Mucosa of descending colon (tissue), 3 donors: ENCODE measurements around the gene THBS1. TPM values are rescaled to one million over a fixed set of nuclear protein-coding genes. Genes with fewer than 3 reads are reported as not detected.
A peak's percentile ranks its signal among the peaks of the same experiment; 100 is the strongest.

Experiments
- ATAC-seq: fragments of 200-7000 bp; cut with Tn5 transposase; one replicate; pipeline ENCODE4 v1.9.1; 2020; ENCODE audit warnings: mild to moderate bottlenecking, moderate library complexity
- DNase-seq, 3 donors: peaks; one replicate each; pipeline ENCODE4 v3.0.0-alpha.2; 2020
- H3K36me3 ChIP-seq: fragments of 200-600 bp; one replicate; pipeline ENCODE4 v1.8.0; 2021; ENCODE audit warnings: low read depth, mild to moderate bottlenecking
- H3K4me1 ChIP-seq: fragments of 200-600 bp; one replicate; pipeline ENCODE4 v1.8.0; 2021; ENCODE audit warnings: low read depth, mild to moderate bottlenecking
- H3K4me3 ChIP-seq: fragments of 200-600 bp; one replicate; pipeline ENCODE4 v1.8.0; 2021; ENCODE audit warnings: mild to moderate bottlenecking
- H3K9me3 ChIP-seq: fragments of 200-600 bp; one replicate; pipeline ENCODE4 v1.8.0; 2021; ENCODE audit warnings: mild to moderate bottlenecking
- intact Hi-C, 2 donors: fragments of 100-400 bp; cut with DNase I in 1 of 2; cut with micrococcal nuclease in 1 of 2; formaldehyde crosslinking; loops; one replicate each; pipeline versions ENCODE4 v1.11.0 to v1.11.1; 2022; cut with DNase I, micrococcal nuclease
- total RNA-seq, 3 donors: library from RNA; stranded (reverse); fragmentation: NEBNext Ultra II Directional in 2 of 3; extraction: Animal tissue kit (Norgen Biotek cat#: 25700) in 2 of 3; gene quantifications; one replicate each; pipeline versions ENCODE4 v1.2.1 to v1.2.4, GENCODE V29; 2021 to 2023
- TF ChIP-seq, protein P1 (sequence below): fragments of 200-600 bp; IDR thresholded peaks from one replicate; pipeline ENCODE4 v1.8.0; 2022; ENCODE audit warnings: antibody characterized with exemption, mild to moderate bottlenecking
- donor health status: DM: no; HTN: no; CAD: no; lungs with moderate emphysema.
- donor health status: DM: no; HTN: no; CAD: no.
- donor health status: DM: no; HTN: yes; CAD: no.

The THBS1 gene
- total RNA-seq, 3 donors from 2014 or later = 209 to 356 (median 288) TPM

DNA sequence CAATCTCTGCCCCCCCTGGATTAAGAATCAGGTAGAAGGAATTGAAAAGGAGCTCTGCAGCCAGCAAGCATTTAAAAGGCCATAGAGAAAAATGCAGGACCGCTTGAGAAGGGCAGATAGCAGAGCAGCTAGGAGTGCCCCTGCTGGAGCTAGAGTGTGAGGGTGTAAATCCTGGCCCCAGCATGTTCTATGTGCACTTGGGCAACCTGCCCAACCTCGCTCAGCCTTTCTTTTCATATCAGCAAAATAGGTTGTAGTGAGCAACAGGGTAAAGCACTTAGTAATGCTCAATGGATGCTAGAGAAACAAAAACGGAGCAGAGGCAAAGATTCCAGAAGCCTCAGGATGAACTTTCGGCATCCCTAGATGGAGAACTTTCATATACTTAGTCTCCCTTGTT, 25.0 kb upstream of the THBS1 start:
- ATAC-seq = no peak
- no peak for DNase-seq
- Histone ChIP-seq H3K36me3 (no peaks in the 10 kb centered on the region), H3K4me3 (no peak overlapping the region), H3K9me3 (no peaks in the 10 kb centered on the region), H3K4me1 (peaks cover 5% of the 10 kb centered on the region)
- TF ChIP-seq, protein P1, sequence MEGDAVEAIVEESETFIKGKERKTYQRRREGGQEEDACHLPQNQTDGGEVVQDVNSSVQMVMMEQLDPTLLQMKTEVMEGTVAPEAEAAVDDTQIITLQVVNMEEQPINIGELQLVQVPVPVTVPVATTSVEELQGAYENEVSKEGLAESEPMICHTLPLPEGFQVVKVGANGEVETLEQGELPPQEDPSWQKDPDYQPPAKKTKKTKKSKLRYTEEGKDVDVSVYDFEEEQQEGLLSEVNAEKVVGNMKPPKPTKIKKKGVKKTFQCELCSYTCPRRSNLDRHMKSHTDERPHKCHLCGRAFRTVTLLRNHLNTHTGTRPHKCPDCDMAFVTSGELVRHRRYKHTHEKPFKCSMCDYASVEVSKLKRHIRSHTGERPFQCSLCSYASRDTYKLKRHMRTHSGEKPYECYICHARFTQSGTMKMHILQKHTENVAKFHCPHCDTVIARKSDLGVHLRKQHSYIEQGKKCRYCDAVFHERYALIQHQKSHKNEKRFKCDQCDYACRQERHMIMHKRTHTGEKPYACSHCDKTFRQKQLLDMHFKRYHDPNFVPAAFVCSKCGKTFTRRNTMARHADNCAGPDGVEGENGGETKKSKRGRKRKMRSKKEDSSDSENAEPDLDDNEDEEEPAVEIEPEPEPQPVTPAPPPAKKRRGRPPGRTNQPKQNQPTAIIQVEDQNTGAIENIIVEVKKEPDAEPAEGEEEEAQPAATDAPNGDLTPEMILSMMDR = no peak
- intact Hi-C loops = no loop called here

DNA sequence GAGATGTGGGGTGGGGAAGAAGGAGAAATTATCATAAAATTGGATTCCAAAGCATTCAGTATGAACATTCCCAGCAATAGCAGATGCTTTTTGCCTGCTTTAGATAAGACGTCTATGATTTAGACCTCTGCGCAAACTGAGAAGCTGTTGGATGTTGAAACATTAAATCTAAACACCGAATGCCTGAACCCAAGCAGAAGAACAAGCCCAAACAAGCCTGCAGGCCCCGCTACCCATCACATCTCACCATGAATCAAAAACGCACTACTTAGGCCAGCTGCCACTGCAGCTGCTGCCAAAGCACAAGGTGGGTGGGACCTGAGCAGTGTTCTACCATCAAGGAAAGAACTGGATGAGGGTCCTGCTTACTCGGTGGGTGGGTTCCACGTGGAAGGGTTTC, 24.4 kb upstream of the THBS1 start:
- TF ChIP-seq, protein P1 = no peak
- Histone ChIP-seq H3K36me3 (no peaks in the 10 kb centered on the region), H3K4me1 (peaks cover 5% of the 10 kb centered on the region), H3K9me3 (no peaks in the 10 kb centered on the region), H3K4me3 (no peak overlapping the region)
- ATAC-seq (no peak), DNase-seq (no peak)
- intact Hi-C loops = no loop called here

DNA sequence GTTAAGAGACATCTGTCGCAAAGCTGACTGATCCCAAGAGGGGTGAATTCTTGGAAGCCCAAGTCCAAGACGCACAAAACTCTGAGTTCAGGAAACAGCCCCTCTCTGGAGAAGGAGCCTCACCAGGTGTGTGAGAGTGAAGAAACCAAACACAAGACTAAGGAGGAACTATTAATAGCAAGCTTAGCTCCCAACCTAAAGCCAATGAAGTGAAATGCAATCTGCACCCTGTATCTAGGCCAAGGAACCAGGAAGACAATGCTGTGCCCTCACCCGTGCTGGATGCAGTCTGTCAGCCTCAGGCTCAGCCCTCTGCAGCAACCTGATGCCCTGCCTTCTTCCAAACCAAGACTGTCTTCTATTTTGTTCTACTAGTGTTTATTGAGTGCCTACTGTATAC, 22.5 kb upstream of the THBS1 start:
- Histone ChIP-seq H3K9me3 (no peaks in the 10 kb centered on the region), H3K4me1 (peaks cover 5% of the 10 kb centered on the region), H3K36me3 (no peaks in the 10 kb centered on the region), H3K4me3 (no peak overlapping the region)
- intact Hi-C loops = no loop called here
- no peak for DNase-seq
- no peak for ATAC-seq
- TF ChIP-seq, protein P1 = no peak

DNA sequence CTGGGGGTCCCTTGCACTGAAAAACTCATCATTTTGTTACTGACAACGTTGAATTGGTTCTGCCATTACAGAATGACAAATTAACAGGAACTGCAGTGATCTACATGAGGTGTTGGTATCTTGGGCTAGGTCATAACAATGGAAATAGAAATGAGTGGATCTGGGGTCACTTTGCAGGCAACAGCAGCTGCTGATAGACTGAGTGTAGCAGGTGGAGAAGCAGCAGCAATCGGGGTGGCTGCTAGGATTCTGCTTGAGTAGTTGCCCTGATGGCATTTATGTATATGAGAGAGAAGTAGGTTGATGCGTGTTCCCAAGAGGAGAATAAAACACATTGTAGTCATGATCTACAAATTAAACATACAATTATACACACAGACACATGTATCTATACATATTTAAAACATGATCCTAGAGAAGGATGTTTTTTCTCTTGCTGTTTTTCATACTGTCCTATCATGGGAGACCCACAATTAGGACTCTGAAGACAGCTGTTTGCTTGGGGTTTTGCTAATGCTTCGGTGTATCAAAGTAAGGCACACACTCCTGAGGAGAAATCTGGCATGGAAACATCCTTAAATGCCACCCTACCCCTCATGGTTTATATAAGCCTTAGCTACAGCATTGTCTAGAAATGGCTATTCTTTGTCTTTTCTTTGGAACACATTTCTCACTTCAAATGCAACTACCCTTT, 15.8 kb upstream of the THBS1 start:
- intact Hi-C loops = no loop called here
- Histone ChIP-seq H3K4me1 (no peaks in the 10 kb centered on the region), H3K4me3 (no peak overlapping the region), H3K9me3 (no peaks in the 10 kb centered on the region), H3K36me3 (no peaks in the 10 kb centered on the region)
- TF ChIP-seq, protein P1 = no peak
- ATAC-seq (no peak), DNase-seq (no peak)

DNA sequence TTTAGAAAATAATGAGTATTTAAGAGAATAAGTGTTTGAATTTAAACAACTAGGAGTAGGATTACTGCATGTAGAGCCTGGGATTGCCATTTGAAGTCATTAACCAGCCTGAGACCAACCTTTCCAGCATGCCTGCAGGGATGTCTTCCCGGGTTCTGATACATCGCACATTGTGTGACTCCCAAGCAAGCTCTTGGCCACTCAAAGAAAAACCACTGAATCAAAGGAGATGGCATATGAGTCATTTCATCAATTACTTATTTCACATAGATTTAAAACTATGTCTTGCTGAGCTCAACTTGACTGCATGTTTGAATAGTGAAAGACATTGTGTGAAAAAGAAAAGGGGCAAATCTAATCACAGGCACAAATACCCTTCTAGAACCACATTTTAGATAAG, 15.0 kb upstream of the THBS1 start:
- TF ChIP-seq, protein P1 = no peak
- Histone ChIP-seq H3K9me3 (no peaks in the 10 kb centered on the region), H3K36me3 (no peaks in the 10 kb centered on the region), H3K4me3 (no peak overlapping the region), H3K4me1 (no peaks in the 10 kb centered on the region)
- ATAC-seq (no peak), DNase-seq (no peak)
- intact Hi-C loops = no loop called here

DNA sequence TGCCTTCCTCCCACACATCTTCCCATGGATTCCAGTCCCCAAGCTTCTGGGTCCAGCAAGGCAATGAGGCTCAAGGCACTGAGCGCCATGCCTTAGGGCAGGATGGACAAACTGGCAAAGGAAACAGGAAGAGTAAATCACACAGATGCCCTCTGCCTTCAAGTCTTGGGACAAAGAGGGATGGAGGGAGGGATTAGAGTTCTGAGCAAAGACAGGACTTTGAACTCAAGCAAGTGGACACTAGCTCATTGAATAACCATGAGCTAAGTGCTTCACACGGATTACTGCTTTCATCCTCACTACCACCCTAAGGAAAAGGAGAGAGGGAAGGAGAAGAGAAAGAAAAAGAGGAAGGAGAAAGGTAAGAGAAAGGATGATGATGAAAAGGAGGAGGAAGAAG, 7.6 kb upstream of the THBS1 start:
- TF ChIP-seq, protein P1 = no peak
- no peak for DNase-seq
- ATAC-seq = peak; percentile 53
- H3K9me3 ChIP-seq = no peaks in the 10 kb centered on the region
- intact Hi-C loops = no loop called here
- no peak overlapping the region for H3K4me3 ChIP-seq
- no peaks in the 10 kb centered on the region for H3K36me3 ChIP-seq
- H3K4me1 ChIP-seq = no peaks in the 10 kb centered on the region
